SU-DHL-6 (cell line): Measurements from ENCODE around the gene VANGL2.

ENCODE experiments used
- H2AFZ ChIP-seq: fragments of 200-600 bp; sonication (generic); 2 replicates; pipeline ENCODE4 v1.6.1; 2014; ENCODE audit warnings: low read depth, mild to moderate bottlenecking, moderate library complexity, mixed read lengths, antibody characterized with exemption, low read length; ENCODE audit not compliant: severe bottlenecking
- H3F3A ChIP-seq: fragments of 200-600 bp; shearing (Covaris generic); 2 replicates; pipeline ENCODE4 v1.6.0; 2016; ENCODE audit warnings: antibody characterized with exemption, mild to moderate bottlenecking; ENCODE audit not compliant: insufficient read depth
- H3K27ac ChIP-seq: fragments of 200-600 bp; sonication (generic); 2 replicates; pipeline ENCODE4 v1.5.1; 2016; ENCODE audit warnings: low read depth, mild to moderate bottlenecking, low read length, moderate library complexity, mixed read lengths
- H3K27me3 ChIP-seq: fragments of 200-600 bp; sonication (generic), shearing (Covaris generic); 2 replicates; pipeline ENCODE4 v1.6.0; 2014; ENCODE audit warnings: mild to moderate bottlenecking, low read length
- H3K36me3 ChIP-seq: fragments of 200-600 bp; sonication (generic); 2 replicates; pipeline ENCODE4 v1.6.1; 2014; ENCODE audit warnings: mild to moderate bottlenecking, low read length, mixed read lengths
- H3K4me2 ChIP-seq: fragments of 300-600, 200-600 bp; shearing (Covaris generic), sonication (generic); 2 replicates; pipeline ENCODE4 v1.6.0; 2014; ENCODE audit warnings: low read length, low read depth, mild to moderate bottlenecking; ENCODE audit not compliant: poor library complexity, severe bottlenecking
- H3K4me3 ChIP-seq: fragments of 200-600 bp; sonication (generic); 2 replicates; pipeline ENCODE4 v1.5.1; 2014; ENCODE audit warnings: antibody characterized with exemption, low read length, mild to moderate bottlenecking, mixed read lengths; ENCODE audit not compliant: insufficient read depth, poor library complexity, severe bottlenecking
- H3K79me2 ChIP-seq: fragments of 200-600 bp; sonication (generic); 2 replicates; pipeline ENCODE4 v1.6.1; 2014; ENCODE audit warnings: mild to moderate bottlenecking, low read length, moderate library complexity; ENCODE audit not compliant: insufficient read depth
- H3K9ac ChIP-seq: fragments of 200-600 bp; sonication (generic); 2 replicates; pipeline ENCODE4 v1.7.0; 2014; ENCODE audit warnings: mild to moderate bottlenecking, low read length
- H3K9me2 ChIP-seq: fragments of 200-600 bp; sonication (generic); replicated peaks from 2 replicates; pipeline ENCODE4 v1.6.1; 2014; ENCODE audit warnings: low read length; ENCODE audit not compliant: insufficient read depth
- H3K9me3 ChIP-seq: fragments of 200-600 bp; sonication (generic); 2 replicates; pipeline ENCODE4 v1.6.1; 2014; ENCODE audit warnings: low read length, mixed read lengths; ENCODE audit not compliant: insufficient read depth
- H4K20me1 ChIP-seq: fragments of 200-600 bp; sonication (generic); 2 replicates; pipeline ENCODE4 v1.6.1; 2014; ENCODE audit warnings: low read depth, mild to moderate bottlenecking, antibody characterized with exemption, low read length, moderate library complexity, mixed read lengths
- EZH2phosphoT487 ChIP-seq: fragments of 200-600 bp; sonication (generic), shearing (Covaris generic); conservative IDR thresholded peaks from 2 replicates; pipeline ENCODE4 v1.6.1; 2018; ENCODE audit warnings: mild to moderate bottlenecking, antibody characterized with exemption, low read length, moderate library complexity, mixed read lengths
- TF ChIP-seq, protein P1 (sequence below): fragments of 200-600 bp; sonication (generic); IDR thresholded peaks from one replicate; pipeline ENCODE4 v1.5.1; 2017; ENCODE audit warnings: antibody characterized with exemption, mild to moderate bottlenecking, low read length, moderate library complexity; ENCODE audit not compliant: insufficient read depth, poor library complexity, severe bottlenecking

Gene VANGL2

DNA sequence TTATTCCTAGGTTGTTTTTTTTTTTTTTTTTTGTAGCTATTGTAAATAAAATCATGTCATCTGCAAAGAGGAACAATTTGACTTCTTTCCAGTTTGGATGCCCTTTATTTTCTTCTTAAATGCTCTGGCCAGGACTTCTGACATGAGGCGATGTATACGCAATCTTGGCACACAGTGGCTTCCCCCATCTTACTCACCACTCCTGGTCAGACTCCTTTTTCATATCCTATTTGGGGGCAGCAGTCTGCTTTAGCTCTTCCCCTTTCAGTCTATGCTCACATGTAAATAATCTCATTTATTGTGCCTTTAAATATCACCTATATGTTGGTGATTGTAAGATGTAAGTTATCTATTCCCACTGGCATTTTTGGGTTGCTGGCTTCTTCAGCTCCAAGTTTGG is 66.6 kb downstream of the VANGL2 start:
- Histone ChIP-seq H3K9ac (no peak overlapping the region), H3F3A (no peaks in the 10 kb centered on the region), H3K79me2 (no peaks in the 10 kb centered on the region), H3K27me3 (no peaks in the 10 kb centered on the region), H3K4me2 (peak overlapping the region; percentile 45), H2AFZ (no peak overlapping the region), H3K9me3 (no peaks in the 10 kb centered on the region), H3K36me3 (no peaks in the 10 kb centered on the region), H3K27ac (no peak overlapping the region; the same call in 1 of the 2 replicates), H3K9me2 (no peaks in the 10 kb centered on the region), H3K4me3 (no peak overlapping the region), H4K20me1 (no peaks in the 10 kb centered on the region)
- TF ChIP-seq, protein P1, sequence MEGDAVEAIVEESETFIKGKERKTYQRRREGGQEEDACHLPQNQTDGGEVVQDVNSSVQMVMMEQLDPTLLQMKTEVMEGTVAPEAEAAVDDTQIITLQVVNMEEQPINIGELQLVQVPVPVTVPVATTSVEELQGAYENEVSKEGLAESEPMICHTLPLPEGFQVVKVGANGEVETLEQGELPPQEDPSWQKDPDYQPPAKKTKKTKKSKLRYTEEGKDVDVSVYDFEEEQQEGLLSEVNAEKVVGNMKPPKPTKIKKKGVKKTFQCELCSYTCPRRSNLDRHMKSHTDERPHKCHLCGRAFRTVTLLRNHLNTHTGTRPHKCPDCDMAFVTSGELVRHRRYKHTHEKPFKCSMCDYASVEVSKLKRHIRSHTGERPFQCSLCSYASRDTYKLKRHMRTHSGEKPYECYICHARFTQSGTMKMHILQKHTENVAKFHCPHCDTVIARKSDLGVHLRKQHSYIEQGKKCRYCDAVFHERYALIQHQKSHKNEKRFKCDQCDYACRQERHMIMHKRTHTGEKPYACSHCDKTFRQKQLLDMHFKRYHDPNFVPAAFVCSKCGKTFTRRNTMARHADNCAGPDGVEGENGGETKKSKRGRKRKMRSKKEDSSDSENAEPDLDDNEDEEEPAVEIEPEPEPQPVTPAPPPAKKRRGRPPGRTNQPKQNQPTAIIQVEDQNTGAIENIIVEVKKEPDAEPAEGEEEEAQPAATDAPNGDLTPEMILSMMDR: no peak
- TF ChIP-seq EZH2phosphoT487: no peak

DNA sequence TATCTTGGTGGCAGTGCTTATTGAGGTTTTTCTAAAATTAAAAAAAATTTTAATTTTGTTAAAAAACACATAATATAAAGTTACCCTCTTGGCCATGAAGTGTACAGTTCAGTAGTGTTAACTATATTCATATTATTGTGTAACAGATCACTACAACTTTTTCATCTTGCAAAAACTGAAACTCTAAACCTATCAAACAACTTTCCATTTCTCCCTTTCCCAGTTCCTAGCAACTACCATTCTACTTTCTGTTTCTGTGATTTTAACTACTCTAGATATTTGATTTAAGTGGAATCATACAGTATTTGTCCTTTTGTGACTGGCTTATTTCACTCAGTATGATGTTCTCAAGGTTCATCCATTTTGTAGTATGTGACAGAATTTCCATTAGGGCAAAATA is 67.2 kb downstream of the VANGL2 start:
- Histone ChIP-seq H3K79me2 (no peaks in the 10 kb centered on the region), H3F3A (no peaks in the 10 kb centered on the region), H3K4me2 (peak overlapping the region; percentile 45), H3K4me3 (no peak overlapping the region), H3K9me3 (no peaks in the 10 kb centered on the region), H3K36me3 (no peaks in the 10 kb centered on the region), H3K9ac (no peak overlapping the region), H3K9me2 (no peaks in the 10 kb centered on the region), H3K27ac (no peak overlapping the region), H3K27me3 (no peaks in the 10 kb centered on the region), H4K20me1 (no peaks in the 10 kb centered on the region), H2AFZ (no peak overlapping the region)
- TF ChIP-seq EZH2phosphoT487: no peak
- TF ChIP-seq, protein P1: no peak

DNA sequence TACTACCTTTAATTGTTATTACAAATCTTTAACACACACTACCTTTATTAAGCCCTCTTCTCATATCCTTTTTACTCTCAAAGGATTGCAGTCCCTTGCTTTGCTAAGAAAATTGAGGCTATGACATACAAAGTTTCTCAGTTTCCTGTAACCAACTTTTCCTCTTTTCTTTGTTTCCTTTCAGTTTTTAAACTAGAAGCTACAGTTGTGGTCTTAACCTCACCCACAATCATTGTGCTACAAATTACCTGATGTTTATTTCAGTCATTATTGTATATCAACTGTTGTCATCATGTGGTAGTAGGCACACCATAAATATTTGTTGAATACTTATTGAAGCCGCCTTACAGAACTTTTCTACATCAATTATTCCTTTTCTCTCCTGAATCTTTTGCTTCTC is 70.9 kb downstream of the VANGL2 start:
- H3K27me3 ChIP-seq: no peaks in the 10 kb centered on the region
- no peak overlapping the region for H3K4me2 ChIP-seq
- H3K79me2 ChIP-seq: no peaks in the 10 kb centered on the region

More for the DNA sequence above, 70.9 kb downstream of the VANGL2 start:
- TF ChIP-seq, protein P1: no peak
- TF ChIP-seq EZH2phosphoT487: no peak
- Histone ChIP-seq H2AFZ (no peak overlapping the region), H3K9ac (no peak overlapping the region), H3K4me3 (no peak overlapping the region), H3K9me2 (no peaks in the 10 kb centered on the region), H3F3A (no peaks in the 10 kb centered on the region), H3K9me3 (no peaks in the 10 kb centered on the region), H3K36me3 (no peaks in the 10 kb centered on the region), H3K27ac (no peak overlapping the region), H4K20me1 (no peaks in the 10 kb centered on the region)
